K562 (cell line): Measurements from ENCODE around the gene ATP6V1F. TPM values are rescaled to one million over a fixed set of nuclear protein-coding genes. Genes with fewer than 3 reads are reported as not detected.

ENCODE experiments used
- BRF1 ChIP-seq: IDR thresholded peaks from 3 replicates; pipeline ENCODE4 v1.6.1; 2011; ENCODE audit warnings: borderline replicate concordance, mild to moderate bottlenecking; ENCODE audit not compliant: insufficient read length; ENCODE audit errors: extremely low read depth
- CAMTA2 ChIP-seq: fragments of 250-450 bp; sonication (Bioruptor Pico); conservative IDR thresholded peaks from 2 replicates; pipeline ENCODE4 v1.5.1; 2022
- CEBPG ChIP-seq, 3 experiments: fragments of 200-800 bp in 1 of 3; sonication (Bioruptor generic) in 1 of 3; sonication (generic) in 1 of 3; formaldehyde crosslinking in 1 of 3; IDR thresholded peaks in 2 of 3; conservative IDR thresholded peaks in 1 of 3; 2 replicates each; pipeline versions ENCODE4 v1.6.1 to v1.8.0; 2016 to 2022; ENCODE audit warnings: missing compliant biosample characterization in 2 of 3, missing genetic modification characterization in 2 of 3, mild to moderate bottlenecking in 1 of 3, missing genetic modification reagents in 1 of 3
- ELF2 ChIP-seq: fragments of 250-450 bp; sonication (Bioruptor Pico); IDR thresholded peaks from 2 replicates; pipeline ENCODE4 v1.5.0; 2021; ENCODE audit warnings: mild to moderate bottlenecking
- EP300 ChIP-seq: IDR thresholded peaks from 2 replicates; pipeline ENCODE4 v1.6.1; 2012; ENCODE audit warnings: low read length, improper control_type of control experiment
- LCOR ChIP-seq: sonication (generic); formaldehyde crosslinking; IDR thresholded peaks from 2 replicates; pipeline ENCODE4 v1.8.0; 2022; ENCODE audit warnings: mild to moderate bottlenecking, missing genetic modification reagents
- MCM5 ChIP-seq: fragments of 450-650 bp; IDR thresholded peaks from 2 replicates; pipeline ENCODE4 v1.6.1; 2016; ENCODE audit warnings: low read depth
- MXI1 ChIP-seq: IDR thresholded peaks from 2 replicates; pipeline ENCODE4 v1.6.1; 2011; ENCODE audit warnings: low read depth, mild to moderate bottlenecking, improper control_type of control experiment, low read length
- NEUROD1 ChIP-seq: fragments of 150-350 bp; IDR thresholded peaks from 2 replicates; pipeline ENCODE4 v1.6.1; 2014; ENCODE audit warnings: borderline replicate concordance, low read length, low read depth; ENCODE audit not compliant: partially characterized antibody
- NR2C2 ChIP-seq, 2 experiments: fragments of 200-800 bp in 1 of 2; sonication (Bioruptor generic) in 1 of 2; sonication (generic) in 1 of 2; formaldehyde crosslinking in 1 of 2; IDR thresholded peaks; 2 replicates each; pipeline versions ENCODE4 v1.6.1 to v1.8.0; 2016 to 2022; ENCODE audit warnings: mild to moderate bottlenecking in 1 of 2, missing compliant biosample characterization in 1 of 2, missing genetic modification characterization in 1 of 2, missing genetic modification reagents in 1 of 2
- NR4A1 ChIP-seq, 2 experiments: fragments of 250-450 bp in 1 of 2; fragments of 450-650 bp in 1 of 2; sonication (Bioruptor Pico) in 1 of 2; IDR thresholded peaks; 2 replicates each; pipeline versions ENCODE4 v1.4.0 to v1.6.1; 2016 to 2020; ENCODE audit warnings: mild to moderate bottlenecking in 2 of 2, missing compliant biosample characterization in 1 of 2, missing genetic modification characterization in 1 of 2, moderate library complexity in 1 of 2
- PHB ChIP-seq: fragments of 250-450 bp; sonication (Bioruptor Pico); IDR thresholded peaks from 2 replicates; pipeline ENCODE4 v1.5.0; 2021
- RAD21 ChIP-seq, 2 experiments: fragments of 250-450 bp in 1 of 2; fragments of 450-650 bp in 1 of 2; sonication (Bioruptor Pico) in 1 of 2; formaldehyde crosslinking in 1 of 2; IDR thresholded peaks in 1 of 2; conservative IDR thresholded peaks in 1 of 2; 2 replicates each; pipeline versions ENCODE4 v1.4.0 to v1.8.0; 2020 to 2022; ENCODE audit warnings: mild to moderate bottlenecking in 2 of 2, moderate library complexity in 1 of 2
- ZKSCAN1 ChIP-seq: fragments of 150-350 bp; IDR thresholded peaks from 2 replicates; pipeline ENCODE4 v1.6.1; 2016; ENCODE audit warnings: low read depth, low read length
- ZNF140 ChIP-seq: fragments of 250-450 bp; sonication (Bioruptor Pico); IDR thresholded peaks from 2 replicates; pipeline ENCODE4 v1.8.0; 2021; ENCODE audit warnings: moderate library complexity, mild to moderate bottlenecking, inconsistent platforms
- ZNF431 ChIP-seq: sonication (generic); formaldehyde crosslinking; IDR thresholded peaks from 2 replicates; pipeline ENCODE4 v1.8.0; 2022; ENCODE audit warnings: mild to moderate bottlenecking, missing genetic modification reagents
- ZNF507 ChIP-seq: conservative IDR thresholded peaks from 2 replicates; pipeline ENCODE4 v1.6.1; 2017; ENCODE audit warnings: missing genetic modification characterization, missing compliant biosample characterization
- ZNF668 ChIP-seq: fragments of 250-450 bp; sonication (Bioruptor Pico); IDR thresholded peaks from 2 replicates; pipeline ENCODE4 v1.8.0; 2022; ENCODE audit warnings: mild to moderate bottlenecking, inconsistent platforms
- ZNF75A ChIP-seq: fragments of 450-650 bp; formaldehyde crosslinking; IDR thresholded peaks from 2 replicates; pipeline ENCODE4 v1.4.0; 2020; ENCODE audit warnings: mild to moderate bottlenecking
- ZSCAN32 ChIP-seq: fragments of 450-650 bp; formaldehyde crosslinking; IDR thresholded peaks from 2 replicates; pipeline ENCODE4 v1.4.0; 2020; ENCODE audit warnings: mild to moderate bottlenecking, moderate library complexity
- polyA plus RNA-seq, 8 experiments: library from polyadenylated mRNA; depleted of rRNA in 4 of 8; stranded (reverse) in 5 of 8; unstranded in 3 of 8; fragments of >200 nt; fragmentation: Nextera tagmentation in 2 of 8; fragmentation: Illumina TruSeq in 1 of 8; extraction: Ambion mirVana in 2 of 8; extraction: Trizol in 1 of 8; gene quantifications; 2 replicates each; pipeline versions ENCODE4 v1.2.1 to v1.2.3, GENCODE V29; 2011 to 2014; ENCODE audit warnings: inconsistent platforms in 1 of 8, missing spikeins in 1 of 8
- total RNA-seq, 7 experiments: library from RNA; depleted of rRNA in 6 of 7; stranded (reverse); fragments of >200 nt in 6 of 7; fragmentation: Illumina TruSeq in 2 of 7; extraction: Trizol in 2 of 7; gene quantifications; 2 replicates each; pipeline versions ENCODE4 v1.2.1 to v1.2.3, GENCODE V29; 2011 to 2021; ENCODE audit warnings: low replicate concordance in 1 of 7
- TF ChIP-seq, protein P1 (sequence below), 3 experiments: IDR thresholded peaks in 2 of 3; conservative IDR thresholded peaks in 1 of 3; 2 replicates each; pipeline ENCODE4 v1.5.1; 2011 to 2012; ENCODE audit warnings: low read length in 3 of 3, mild to moderate bottlenecking in 3 of 3, control low read depth in 2 of 3, improper control_type of control experiment in 1 of 3, inconsistent platforms in 1 of 3, low read depth in 1 of 3, mixed read lengths in 1 of 3, moderate library complexity in 1 of 3; ENCODE audit not compliant: insufficient read depth in 2 of 3
- TF ChIP-seq, protein P2 (sequence below): fragments of 250-450 bp; sonication (Bioruptor Pico); IDR thresholded peaks from 2 replicates; pipeline ENCODE4 v1.5.0; 2021
- TF ChIP-seq, protein P3 (sequence below): sonication (generic); formaldehyde crosslinking; IDR thresholded peaks from 2 replicates; pipeline ENCODE4 v1.8.0; 2022; ENCODE audit warnings: mild to moderate bottlenecking, missing genetic modification reagents

The ATP6V1F gene
- total and polyA plus RNA-seq, 9 of the 15 experiments (the other 6 are each of a cell fraction or from before 2014, with no cell fraction given) = 206 to 1,123 (median 542) TPM

DNA sequence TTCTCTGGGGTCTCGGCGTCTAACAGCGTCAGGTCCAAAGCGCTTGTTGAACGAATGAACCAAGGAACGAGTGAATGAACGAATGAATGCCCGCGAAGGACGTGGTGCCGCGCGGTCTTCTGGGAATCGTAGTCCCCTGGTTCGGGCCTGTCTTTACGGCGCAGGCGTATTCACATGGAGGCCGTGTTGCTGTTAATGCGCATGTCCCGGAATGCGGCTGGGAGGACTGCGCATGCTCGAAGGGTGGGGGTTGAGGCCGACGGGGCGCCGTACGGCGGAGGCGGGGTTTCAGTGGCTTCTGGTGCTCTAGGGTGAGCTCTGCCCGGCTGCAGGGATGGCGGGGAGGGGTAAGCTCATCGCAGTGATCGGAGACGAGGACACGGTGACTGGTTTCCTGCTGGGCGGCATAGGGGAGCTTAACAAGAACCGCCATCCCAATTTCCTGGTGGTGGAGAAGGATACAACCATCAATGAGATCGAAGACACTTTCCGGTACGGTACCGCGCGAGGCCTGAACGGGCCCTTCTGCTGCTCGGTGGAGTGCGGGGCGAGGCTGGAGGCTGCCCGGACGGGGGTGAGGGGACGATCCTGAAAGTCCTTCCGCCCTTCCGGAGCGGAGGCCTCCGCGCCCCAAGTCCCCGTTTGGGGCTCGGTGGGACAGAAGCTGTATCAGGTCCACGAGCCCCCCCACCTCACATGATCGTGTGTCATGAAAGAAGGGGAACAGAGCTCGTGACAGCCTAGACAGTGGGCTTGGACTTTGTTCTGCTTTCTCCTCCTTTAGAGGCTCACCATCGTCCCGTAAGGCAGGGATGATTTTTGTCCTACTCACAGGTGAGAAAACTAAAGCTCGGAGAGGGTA lies at the start of gene ATP6V1F (continued):
- TF ChIP-seq, protein P1, sequence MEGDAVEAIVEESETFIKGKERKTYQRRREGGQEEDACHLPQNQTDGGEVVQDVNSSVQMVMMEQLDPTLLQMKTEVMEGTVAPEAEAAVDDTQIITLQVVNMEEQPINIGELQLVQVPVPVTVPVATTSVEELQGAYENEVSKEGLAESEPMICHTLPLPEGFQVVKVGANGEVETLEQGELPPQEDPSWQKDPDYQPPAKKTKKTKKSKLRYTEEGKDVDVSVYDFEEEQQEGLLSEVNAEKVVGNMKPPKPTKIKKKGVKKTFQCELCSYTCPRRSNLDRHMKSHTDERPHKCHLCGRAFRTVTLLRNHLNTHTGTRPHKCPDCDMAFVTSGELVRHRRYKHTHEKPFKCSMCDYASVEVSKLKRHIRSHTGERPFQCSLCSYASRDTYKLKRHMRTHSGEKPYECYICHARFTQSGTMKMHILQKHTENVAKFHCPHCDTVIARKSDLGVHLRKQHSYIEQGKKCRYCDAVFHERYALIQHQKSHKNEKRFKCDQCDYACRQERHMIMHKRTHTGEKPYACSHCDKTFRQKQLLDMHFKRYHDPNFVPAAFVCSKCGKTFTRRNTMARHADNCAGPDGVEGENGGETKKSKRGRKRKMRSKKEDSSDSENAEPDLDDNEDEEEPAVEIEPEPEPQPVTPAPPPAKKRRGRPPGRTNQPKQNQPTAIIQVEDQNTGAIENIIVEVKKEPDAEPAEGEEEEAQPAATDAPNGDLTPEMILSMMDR (IDR thresholded peaks at IDR 0.05 in 2 of 3, conservative IDR thresholded peaks at IDR 0.05 in 1 of 3; ENCODE audit: insufficient read depth in 2 of 3, low read depth in 1 of 3, low read length in 3 of 3) = peak in 1 of 3 experiments; percentile 12; a peak in 2 of 6 replicates
- TF ChIP-seq ZNF140 (CRISPR knock-in tag) (no peak), ZSCAN32 (CRISPR knock-in tag) (no peak), PHB (CRISPR knock-in tag) (no peak), NR4A1 (CRISPR knock-in tag; IDR thresholded peaks at IDR 0.05) (peak; percentile 67; the same call in 1 of the 2 replicates), NR4A1 (tag; IDR thresholded peaks at IDR 0.05) (no peak), ZNF75A (CRISPR knock-in tag) (0 out of 2 replicates have a peak, but pooled peaks have one; percentile 7), MCM5 (no peak), MXI1 (peak; percentile 51; the same call in 1 of the 2 replicates), ZNF668 (CRISPR knock-in tag) (no peak), NEUROD1 (no peak), LCOR (peak; percentile 32; the same call in 1 of the 2 replicates), ELF2 (CRISPR knock-in tag) (no peak), ZKSCAN1 (no peak; the same call in 1 of the 2 replicates), EP300 (no peak), RAD21 (CRISPR knock-in tag; conservative IDR thresholded peaks at IDR 0.05 in 1 of 2, IDR thresholded peaks at IDR 0.05 in 1 of 2) (no peak), ZNF507 (tag) (no peak), ZNF431 (CRISPR knock-in tag) (peak; percentile 68; the same call in 1 of the 2 replicates), NR2C2 (CRISPR knock-in tag; IDR thresholded peaks at IDR 0.05) (peak; percentile 82; the same call in 1 of the 2 replicates), NR2C2 (tag; IDR thresholded peaks at IDR 0.05) (peak; percentile 63), BRF1 (no peak), CEBPG (CRISPR knock-in tag; IDR thresholded peaks at IDR 0.05) (no peak), CEBPG (tag; conservative IDR thresholded peaks at IDR 0.05 in 1 of 2, IDR thresholded peaks at IDR 0.05 in 1 of 2) (no peak), CAMTA2 (no peak)
- TF ChIP-seq, protein P2, sequence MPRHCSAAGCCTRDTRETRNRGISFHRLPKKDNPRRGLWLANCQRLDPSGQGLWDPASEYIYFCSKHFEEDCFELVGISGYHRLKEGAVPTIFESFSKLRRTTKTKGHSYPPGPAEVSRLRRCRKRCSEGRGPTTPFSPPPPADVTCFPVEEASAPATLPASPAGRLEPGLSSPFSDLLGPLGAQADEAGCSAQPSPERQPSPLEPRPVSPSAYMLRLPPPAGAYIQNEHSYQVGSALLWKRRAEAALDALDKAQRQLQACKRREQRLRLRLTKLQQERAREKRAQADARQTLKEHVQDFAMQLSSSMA (CRISPR knock-in tag) = no peak
- TF ChIP-seq, protein P3, sequence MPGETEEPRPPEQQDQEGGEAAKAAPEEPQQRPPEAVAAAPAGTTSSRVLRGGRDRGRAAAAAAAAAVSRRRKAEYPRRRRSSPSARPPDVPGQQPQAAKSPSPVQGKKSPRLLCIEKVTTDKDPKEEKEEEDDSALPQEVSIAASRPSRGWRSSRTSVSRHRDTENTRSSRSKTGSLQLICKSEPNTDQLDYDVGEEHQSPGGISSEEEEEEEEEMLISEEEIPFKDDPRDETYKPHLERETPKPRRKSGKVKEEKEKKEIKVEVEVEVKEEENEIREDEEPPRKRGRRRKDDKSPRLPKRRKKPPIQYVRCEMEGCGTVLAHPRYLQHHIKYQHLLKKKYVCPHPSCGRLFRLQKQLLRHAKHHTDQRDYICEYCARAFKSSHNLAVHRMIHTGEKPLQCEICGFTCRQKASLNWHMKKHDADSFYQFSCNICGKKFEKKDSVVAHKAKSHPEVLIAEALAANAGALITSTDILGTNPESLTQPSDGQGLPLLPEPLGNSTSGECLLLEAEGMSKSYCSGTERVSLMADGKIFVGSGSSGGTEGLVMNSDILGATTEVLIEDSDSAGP (CRISPR knock-in tag) = 0 out of 2 replicates have a peak, but pooled peaks have one; percentile 66
